Retinal pigment epithelial cell (primary cell): ENCODE results near the gene S100A2.
A peak's percentile ranks its signal among the peaks of the same experiment; 100 is the strongest.

Source experiments
- DNase-seq: peaks from one replicate; pipeline ENCODE4 v3.0.0-alpha.2; 2010; ENCODE audit warnings: low read depth
- H3K4me3 ChIP-seq: 2 replicates; pipeline ENCODE4 v1.5.1; 2011; ENCODE audit warnings: mild to moderate bottlenecking, low read length, control low read depth, moderate library complexity
- CTCF ChIP-seq: conservative IDR thresholded peaks from 2 replicates; pipeline ENCODE4 v1.5.1; 2011; ENCODE audit warnings: low read depth, low read length, control low read depth, inconsistent platforms

The S100A2 gene

GRCh38 chr1:153553830-153554541 is 11.7 kb downstream of the S100A2 start:
- DNase-seq: no peak
- no peak overlapping the region for H3K4me3 ChIP-seq
- no peak for TF ChIP-seq CTCF

- H3K4me3 ChIP-seq: no peak overlapping the region
- DNase-seq: no peak
- no peak for TF ChIP-seq CTCF
Measured at GRCh38 chr1:153553096-153553495, 12.5 kb downstream of the S100A2 start.

GRCh38 chr1:153552335-153552734 is 13.3 kb downstream of the S100A2 start:
- no peak overlapping the region for H3K4me3 ChIP-seq
- DNase-seq: no peak
- peak; percentile 3 for TF ChIP-seq CTCF

- TF ChIP-seq CTCF: no peak
- H3K4me3 ChIP-seq: no peak overlapping the region
- DNase-seq: no peak
Measured at GRCh38 chr1:153550827-153551500, 14.7 kb downstream of the S100A2 start.

- TF ChIP-seq CTCF: no peak
- DNase-seq: no peak
- H3K4me3 ChIP-seq: no peak overlapping the region
Measured at GRCh38 chr1:153550398-153550758, 15.3 kb downstream of the S100A2 start.

GRCh38 chr1:153549741-153550397 is 15.8 kb downstream of the S100A2 start:
- no peak for TF ChIP-seq CTCF
- no peak for DNase-seq
- H3K4me3 ChIP-seq: no peak overlapping the region
